Measurements from ENCODE around the gene SLC26A1.

GRCh38 chr4:1012034-1012739, 19.0 kb upstream of the SLC26A1 start:
- TF ChIP-seq POLR2A (IDR thresholded peaks at IDR 0.05) (no peak), CTCF (IDR thresholded peaks at IDR 0.05) (no peak)

Data from suprapubic skin (tissue), 3 donors.